ENCODE results near the gene SGMS1. TPM values are rescaled to one million over a fixed set of nuclear protein-coding genes. Genes with fewer than 3 reads are reported as not detected.
"Not testable (repeated sequence)": the region's sequence is repeated elsewhere in the genome, so short reads cannot be mapped to it uniquely, and the experiment has no call there.

Gene SGMS1
- polyA plus RNA-seq, 4 donors: 42.9 to 61.0 (median 58.0) TPM

DNA sequence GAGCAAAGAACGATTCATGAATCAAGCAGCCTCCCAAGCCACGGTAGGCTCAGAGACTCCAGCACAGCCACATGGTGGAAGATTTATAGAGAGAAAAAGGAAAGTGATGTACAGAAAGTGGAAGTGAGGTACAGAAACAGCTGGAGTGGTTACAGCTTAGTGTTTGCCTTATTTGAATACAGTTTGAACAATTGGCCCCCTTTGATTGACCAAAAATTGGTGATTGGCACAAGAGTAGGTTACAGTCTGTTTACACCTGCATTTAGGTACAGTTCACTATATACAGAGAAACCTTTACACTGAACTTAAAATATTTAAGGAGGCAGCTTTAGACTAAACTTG lies 236.1 kb downstream of the SGMS1 start:
- no peak for DNase-seq (ENCODE audit: low read depth in 4 of 4, low spot score in 3 of 4)

DNA sequence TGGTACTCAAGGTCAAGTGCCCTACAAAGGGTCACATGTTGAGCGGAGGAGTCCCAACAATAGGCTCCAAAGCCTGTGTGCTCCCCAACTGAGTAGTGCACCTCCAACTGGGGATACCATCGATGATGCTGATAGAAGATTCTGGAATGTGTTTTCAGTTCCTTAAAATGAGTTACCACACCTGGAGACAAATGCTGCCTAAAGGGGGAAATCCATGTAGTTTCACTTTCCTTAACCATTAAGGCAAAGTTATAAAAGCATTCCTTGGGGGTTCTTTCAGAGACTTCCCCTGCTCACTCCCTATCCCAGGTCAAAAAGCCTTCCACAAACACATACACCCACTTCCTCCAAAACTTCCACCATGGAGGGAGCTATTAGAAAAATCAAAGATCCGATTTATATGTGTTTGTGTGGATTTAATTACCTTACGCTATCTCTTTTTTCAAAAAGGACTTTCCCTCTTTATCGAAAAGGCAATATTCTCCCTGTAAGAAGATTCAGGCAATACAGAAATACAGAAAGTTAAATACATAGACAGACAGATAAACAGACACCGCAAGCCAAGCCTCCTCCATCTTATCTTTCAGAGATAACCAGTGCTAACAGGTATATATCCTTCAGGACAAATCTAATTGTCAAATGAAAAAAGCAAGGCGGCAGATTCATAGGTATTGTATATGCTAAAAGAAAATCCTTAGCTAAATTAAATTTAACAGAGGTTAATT lies 236.6 kb downstream of the SGMS1 start:
- no peak for DNase-seq (ENCODE audit: low read depth in 4 of 4, low spot score in 3 of 4)

DNA sequence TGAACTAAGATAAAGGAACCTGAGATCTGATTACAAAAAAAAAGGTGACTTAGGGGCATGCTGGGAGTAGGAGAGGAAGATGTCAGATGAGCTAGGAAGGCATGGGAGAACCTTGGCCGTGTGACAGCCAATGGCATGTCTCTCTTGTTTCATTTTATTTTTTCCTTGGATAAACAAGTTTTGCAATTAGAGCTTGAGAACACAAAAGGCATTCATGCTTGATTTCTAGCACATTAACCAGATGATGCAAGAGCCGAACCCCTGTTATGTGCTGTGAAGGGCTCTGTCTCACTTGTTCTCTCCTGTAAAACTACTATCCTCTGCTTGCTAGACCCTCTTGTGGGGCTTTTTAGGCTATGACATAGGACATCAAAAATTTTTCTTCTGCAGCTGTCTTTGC lies 238.1 kb downstream of the SGMS1 start:
- DNase-seq (ENCODE audit: low read depth in 4 of 4, low spot score in 3 of 4): no peak

DNA sequence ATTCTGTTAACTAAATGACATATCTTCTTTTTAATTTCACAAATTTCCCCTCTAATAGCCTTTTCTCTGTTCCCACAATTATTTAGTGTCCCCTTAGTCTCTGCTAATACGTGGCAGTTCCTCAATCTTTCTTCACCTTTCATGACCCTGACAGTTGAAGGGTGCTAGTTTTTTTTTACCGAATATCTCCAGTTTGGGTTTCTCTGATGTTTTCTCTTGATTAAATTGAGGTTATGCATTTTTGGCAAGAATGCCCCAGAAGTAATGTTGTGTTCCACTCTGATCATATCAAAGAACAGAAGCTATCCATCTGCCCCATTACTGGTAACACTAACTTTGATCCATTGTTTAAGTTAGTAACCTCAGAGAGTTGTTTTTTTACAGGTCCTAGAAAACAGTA lies 238.9 kb downstream of the SGMS1 start:
- DNase-seq (ENCODE audit: low read depth in 4 of 4, low spot score in 3 of 4): no peak

DNA sequence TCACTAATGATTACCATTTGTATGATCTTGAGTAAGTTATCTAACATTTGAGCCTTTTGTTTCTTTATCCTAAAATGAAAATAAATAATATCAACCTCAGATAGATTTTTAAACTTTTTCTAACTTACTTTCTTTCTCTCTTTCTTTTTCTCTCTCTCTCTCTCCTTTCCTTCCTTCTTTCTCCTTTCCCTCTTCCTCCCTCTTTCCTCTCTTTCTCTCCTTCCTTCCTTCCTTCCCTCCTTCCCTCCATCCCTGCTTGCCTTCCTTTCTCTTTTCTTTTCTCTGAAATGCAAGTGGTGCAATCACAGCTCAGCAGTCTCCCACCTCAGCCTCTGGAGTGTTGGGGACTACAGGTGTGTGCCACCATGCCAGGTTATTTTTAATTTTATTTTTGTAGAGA lies 239.5 kb downstream of the SGMS1 start:
- no peak for DNase-seq (ENCODE audit: low read depth in 4 of 4, low spot score in 3 of 4)

DNA sequence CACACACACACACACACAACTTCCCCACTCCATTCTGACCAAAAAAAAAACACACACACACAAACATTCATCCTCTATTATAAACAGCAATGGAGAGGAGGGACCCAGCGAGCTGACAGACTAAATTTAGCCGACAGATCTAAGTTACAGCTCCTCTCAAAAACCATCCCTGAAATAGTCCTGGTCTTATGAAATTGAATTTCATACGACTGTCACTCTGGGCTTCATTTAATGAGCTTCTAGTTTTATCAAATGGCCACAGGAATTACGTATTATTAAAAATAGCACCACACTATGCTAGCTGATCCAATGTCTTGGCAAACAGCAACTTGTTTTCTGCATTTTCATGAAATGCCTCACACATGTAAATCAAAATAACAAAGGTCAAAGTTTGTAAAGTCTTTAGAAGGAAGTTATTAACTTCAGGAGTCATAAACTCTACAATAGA lies 241.2 kb downstream of the SGMS1 start:
- no peak for DNase-seq (ENCODE audit: low read depth in 4 of 4, low spot score in 3 of 4)

DNA sequence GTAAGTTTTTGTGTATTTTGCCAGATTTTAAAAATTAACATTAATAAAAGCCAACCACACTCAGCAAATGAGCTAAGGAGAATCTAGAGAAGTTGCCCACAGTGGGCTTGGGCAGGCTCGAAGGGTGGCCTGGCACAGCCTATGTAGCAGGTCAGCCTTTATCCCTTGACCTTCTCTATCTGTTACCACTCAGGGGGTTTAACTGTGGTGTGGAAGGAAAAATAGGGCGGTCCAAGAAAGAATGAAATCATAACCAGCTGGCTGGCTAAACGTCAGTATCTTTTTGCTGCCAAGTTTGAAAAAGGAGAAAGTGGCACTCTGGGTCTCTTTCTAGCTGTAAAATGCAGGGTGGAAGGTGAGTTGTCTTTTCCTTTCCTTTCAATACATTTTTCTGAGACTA lies 242.1 kb downstream of the SGMS1 start:
- no peak for DNase-seq (ENCODE audit: low read depth in 4 of 4, low spot score in 3 of 4)

DNA sequence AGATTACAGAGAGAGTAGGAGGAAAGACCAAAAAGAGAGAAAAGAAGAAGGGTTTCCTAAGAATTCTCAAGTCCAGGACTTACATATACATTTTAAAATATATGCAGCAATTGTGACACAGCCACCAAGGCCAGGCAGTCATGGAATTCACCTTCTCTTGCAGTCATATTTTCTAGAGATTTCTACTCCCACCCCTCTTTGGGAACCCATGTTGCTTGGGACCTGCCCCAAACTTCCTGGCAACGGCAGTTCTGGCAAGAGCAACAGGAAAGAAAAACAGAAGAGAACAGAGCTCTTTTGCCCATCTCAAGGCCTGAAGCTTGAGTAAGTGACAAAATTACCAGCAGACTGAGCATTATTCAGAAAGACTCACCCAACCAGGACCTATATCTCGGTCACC lies 244.1 kb downstream of the SGMS1 start:
- DNase-seq (ENCODE audit: low read depth in 4 of 4, low spot score in 3 of 4): no peak

DNA sequence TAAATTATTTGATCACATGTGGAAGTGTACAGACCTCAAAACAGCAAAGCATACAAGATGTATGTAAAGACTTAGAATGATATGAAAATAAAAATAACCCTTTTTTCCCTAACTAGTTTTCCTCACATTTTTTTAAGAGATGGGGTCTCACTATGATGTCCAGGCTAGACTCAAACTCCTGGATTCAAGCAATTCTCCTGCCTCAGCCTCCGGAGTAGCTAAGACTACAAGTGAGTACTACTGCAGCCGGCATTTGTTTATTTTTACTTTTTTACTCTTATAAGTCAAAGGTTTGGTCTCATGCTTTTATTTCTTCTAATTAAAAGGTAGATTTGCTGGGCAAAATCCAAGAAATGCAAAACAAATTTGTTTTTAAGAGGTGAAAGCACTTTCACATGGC lies 248.0 kb downstream of the SGMS1 start:
- DNase-seq (ENCODE audit: low read depth in 4 of 4, low spot score in 3 of 4): no peak

DNA sequence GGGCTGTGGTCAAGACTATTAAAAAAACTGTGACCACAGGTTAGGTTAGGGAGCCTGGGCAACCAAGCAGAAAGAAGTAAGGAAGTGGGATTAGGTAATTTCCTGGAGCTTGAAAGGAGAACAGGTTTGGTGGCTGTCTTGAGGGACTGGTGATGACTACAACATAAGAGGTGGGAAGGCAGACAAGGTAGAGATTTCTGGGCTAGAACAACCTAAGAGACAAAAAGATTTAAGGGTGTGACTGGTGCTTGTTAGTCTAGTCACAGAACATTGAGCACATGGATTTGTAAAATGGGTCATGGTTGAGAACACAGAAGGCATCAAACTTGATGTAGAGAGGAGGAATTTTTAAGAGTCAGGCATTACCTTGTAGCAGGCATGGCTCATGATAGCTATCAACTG lies 248.7 kb downstream of the SGMS1 start:
- DNase-seq (ENCODE audit: low read depth in 4 of 4, low spot score in 3 of 4): peak in 2 of 4 donors; percentile 10 to 21

DNA sequence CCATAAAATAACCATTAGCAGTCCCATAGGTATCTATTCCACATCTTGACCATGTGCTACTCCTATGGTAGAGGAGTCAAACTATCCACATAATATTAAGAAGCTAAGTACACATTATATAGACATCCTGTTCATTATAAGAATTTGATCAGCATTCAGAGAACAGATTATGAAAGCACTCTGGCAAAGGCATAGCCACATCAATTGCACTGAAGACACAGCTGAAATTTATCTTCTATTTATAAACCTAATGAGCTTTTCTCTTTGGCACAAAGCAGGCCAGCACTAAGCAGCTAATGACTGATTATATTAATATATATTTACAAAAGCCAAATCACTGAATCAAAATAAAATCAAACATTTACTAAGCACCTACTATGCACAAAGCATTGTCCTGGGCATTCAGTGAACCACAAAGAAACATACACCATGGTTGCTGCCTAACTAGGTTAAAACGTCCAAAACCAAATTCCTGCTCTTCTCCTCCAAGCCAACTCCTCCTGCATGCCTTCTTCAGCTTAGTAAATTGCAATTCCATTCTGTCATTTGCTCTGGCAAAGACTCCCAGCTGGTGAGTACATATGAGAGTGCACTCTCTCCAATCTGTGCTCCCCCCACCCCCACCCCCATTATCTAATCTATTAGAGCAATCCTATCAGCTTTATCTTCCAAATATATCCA lies 249.8 kb downstream of the SGMS1 start:
- no peak for DNase-seq (ENCODE audit: low read depth in 4 of 4, low spot score in 3 of 4)

DNA sequence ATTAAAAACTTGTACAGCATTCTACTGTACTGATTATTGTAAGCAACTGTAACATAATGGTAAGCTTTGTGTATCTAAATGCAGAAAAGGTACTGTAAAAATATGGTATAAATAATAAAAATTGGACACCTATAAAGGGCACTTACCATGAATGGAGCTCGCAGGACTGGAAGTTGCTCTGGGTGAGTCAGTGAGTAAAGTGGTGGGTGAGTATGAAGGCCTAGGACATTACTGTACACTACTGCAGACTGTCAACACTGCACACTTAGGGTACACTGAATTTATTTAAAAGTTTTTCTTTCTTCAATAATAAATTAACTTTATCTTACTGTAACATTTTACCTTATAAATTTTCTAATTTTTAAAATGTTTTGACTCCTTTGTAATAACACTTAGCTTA lies 253.8 kb downstream of the SGMS1 start:
- DNase-seq (ENCODE audit: low read depth in 4 of 4, low spot score in 3 of 4): no peak

DNA sequence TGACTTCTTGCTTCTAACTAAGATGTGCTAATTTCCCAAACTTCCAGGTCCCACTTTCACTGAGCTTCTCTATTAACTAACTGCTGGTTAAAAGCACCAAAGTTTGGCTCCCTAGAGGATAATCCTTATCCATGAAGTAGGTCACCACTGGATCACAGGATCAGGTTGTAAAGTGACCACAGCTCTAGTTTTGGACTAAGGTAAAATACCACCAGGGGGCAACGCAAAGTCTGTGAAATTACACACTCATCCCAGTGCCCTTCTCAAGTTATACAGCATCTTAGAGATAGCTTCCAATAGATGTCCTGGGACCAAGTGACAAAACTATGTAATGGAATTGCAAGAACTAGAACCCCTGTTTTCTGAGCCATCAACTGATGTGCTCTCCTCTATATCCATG lies 256.0 kb downstream of the SGMS1 start:
- DNase-seq (ENCODE audit: low read depth in 4 of 4, low spot score in 3 of 4): no peak

DNA sequence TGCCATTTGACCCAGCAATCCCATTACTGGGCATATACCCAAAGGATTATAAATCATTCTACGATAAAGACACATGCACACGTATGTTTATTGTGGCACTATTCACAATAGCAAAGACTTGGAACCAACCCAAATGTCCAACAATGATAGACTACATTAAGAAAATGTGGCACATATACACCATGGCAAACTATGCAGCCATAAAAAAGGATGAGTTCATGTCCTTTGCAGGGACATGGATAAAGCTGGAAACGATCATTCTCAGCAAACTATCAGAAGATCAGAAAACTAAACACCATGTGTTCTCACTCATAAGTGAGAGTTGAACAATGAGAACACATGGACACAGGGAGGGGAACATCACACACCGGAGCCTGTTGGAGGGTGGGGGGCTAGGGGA lies 257.3 kb downstream of the SGMS1 start:
- DNase-seq (ENCODE audit: low read depth in 4 of 4, low spot score in 3 of 4): not testable (repeated sequence)

DNA sequence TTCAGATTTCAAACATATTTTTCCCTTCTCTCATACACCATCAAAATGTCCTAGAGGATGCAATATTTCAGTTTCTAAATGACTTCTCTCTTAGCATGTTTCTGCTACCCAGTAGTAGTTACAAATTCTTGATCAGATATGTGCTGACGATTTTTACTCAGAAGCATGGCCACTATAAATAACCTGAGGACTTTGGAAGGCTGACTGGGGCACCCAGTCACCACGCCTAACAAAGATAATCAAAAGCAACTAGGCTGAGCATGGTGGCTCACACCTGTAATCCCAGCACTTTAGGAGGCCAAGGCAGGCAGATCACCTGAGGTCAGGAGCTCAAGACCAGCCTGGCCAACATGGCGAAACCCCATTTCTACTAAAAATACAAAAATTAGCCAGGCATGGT lies 259.0 kb downstream of the SGMS1 start:
- DNase-seq (ENCODE audit: low read depth in 4 of 4, low spot score in 3 of 4): not testable (repeated sequence)

DNA sequence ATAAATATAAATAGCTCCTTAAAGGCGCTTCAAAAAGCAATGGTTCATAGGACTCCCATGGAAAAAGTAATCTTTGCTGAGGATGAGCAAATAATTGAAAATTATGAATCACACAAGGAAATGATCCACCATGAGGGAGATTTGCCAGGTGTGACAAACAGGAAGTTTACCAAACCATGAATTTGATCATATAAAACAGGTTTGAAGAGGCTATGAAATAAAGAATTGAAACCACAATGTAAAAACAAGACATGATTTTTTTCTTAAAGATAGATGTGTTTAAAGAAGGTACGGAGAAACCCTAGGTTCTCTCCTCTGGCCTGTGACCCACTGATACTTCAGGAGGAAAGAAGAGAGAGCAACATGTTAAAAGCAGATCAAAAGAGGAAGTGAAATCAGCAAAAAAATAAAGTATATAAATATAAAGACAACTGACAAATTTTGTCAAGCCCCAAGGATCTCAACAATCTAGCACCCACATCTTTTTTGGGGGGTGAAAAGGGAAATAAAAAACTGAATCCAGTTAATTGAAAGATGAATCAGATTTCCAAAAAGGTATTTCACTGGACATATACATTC lies 261.1 kb downstream of the SGMS1 start:
- no peak for DNase-seq (ENCODE audit: low read depth in 4 of 4, low spot score in 3 of 4)

DNA sequence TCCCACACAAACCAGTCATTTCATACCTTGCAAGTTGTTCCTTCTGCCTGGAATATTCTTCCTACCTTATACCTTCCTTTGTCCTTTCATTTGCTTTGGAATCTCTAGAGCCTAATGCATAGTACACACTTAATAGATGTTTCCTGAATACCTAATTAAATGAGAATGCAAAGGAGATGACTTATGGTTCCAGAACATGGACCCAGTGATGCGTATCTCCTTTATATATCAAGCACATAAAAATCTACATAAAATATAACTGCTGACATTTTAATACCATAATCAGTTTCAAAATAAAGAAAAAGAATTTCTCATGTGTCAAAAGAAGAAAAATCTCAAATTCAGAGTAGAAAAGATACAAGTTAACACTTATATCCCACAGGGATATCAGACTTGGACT lies 261.8 kb downstream of the SGMS1 start:
- DNase-seq (ENCODE audit: low read depth in 4 of 4, low spot score in 3 of 4): no peak

DNA sequence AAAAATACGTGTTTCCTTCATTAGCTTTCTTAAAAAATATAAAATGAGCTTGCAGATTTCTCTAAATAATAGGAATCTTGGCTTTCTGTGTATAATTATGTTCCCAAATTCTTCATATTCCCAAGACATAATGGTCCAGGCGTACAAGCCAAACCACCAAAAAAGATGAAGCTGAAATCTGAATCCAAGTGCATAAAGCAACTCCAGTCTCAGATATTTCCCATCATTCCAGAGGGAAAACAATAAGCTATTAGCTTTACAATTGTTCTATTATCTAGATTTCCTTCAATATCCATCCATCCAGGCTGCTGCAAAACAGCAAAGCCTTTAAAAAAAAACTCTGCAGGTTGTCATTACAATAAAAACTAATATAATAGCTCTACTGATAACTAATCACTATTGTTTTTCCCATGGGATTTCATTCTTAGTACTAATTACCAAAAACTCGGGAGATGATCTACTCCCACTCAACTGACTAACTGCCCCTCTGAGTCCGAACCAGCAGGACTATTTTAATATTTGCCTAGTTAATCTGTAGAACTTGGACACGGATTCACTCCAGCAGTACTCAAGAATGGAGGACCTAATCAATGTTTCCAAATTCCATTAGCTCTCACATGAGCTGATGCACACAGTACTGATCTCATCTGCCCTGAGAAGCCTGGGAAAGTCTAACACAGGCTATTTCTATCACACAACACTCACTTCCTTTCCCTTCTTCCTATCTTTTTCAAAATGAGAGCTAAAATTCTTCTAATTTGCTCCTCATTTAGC lies 263.5 kb downstream of the SGMS1 start:
- DNase-seq (ENCODE audit: low read depth in 4 of 4, low spot score in 3 of 4): no peak

DNA sequence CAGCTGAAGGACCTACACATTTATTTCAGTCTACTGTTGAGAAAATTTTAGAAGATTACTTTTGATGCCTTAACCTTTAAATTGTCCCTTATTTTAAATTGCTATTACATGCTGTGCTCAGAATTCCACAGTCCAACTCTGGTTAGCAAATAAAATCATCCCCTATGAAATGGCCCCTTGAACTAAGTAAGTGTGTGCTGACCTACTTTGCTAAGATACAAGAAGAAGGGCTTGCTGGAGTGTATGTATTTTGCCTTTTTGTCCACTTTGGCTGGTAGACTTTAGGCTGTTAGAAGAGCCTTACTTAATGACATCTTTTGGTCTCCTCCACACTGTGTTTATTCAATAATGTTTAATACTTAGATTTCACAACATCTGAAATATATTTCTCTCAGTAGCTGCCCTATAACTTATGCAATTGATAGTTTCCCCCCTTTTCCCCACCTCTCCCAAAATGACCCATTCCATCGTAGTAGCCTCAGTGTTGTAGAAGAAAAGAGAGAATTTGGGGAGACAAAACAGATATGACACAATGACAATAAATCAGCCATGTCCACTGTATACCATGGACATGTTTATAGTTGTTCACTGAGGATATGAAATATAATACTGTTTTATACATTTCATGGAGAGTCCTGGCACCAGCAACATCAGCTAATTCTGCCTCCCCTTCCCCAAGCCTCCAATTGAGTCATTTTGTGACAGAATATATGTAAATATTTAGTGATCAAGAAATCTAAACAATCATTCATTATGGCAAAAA lies 264.6 kb downstream of the SGMS1 start:
- DNase-seq (ENCODE audit: low read depth in 4 of 4, low spot score in 3 of 4): no peak

DNA sequence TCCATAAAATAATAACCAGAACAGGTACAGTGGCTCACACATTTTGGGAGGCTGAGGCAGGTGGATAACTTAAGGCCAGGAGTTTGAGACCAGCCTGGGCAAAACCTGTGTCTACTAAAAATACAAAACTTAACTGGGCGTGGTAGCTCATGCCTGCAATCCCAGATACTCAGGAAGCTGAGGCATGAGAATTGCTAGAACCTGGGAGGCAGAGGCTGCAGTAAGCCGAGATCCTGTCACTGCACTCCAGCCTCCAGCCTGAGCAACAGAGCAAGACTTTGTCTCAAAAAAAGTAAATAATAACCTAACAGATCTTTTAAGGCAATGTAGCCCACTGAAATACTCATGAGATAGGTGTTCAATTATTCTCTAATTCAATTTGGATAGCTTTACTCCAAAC lies 265.3 kb downstream of the SGMS1 start:
- no peak for DNase-seq (ENCODE audit: low read depth in 4 of 4, low spot score in 3 of 4)

DNA sequence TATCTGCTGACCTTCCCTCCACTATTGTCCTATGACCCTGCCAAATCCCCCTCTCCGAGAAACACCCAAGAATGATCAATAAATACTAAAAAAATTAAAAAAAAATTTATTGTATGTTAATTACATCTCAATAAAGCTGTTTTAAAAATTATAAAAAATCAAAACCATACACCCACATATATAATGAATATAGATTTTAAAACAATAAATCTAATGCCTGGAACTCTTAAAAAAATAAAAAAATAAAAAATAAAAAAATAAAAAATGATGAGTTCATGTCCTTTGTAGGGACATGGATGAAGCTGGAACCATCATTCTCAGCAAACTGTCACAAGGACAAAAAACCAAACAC lies 267.3 kb downstream of the SGMS1 start:
- DNase-seq (ENCODE audit: low read depth in 4 of 4, low spot score in 3 of 4): not testable (repeated sequence)

Measured in left renal pelvis (tissue), 4 donors.